ENCODE measurements around the gene CHCHD4.

DNA sequence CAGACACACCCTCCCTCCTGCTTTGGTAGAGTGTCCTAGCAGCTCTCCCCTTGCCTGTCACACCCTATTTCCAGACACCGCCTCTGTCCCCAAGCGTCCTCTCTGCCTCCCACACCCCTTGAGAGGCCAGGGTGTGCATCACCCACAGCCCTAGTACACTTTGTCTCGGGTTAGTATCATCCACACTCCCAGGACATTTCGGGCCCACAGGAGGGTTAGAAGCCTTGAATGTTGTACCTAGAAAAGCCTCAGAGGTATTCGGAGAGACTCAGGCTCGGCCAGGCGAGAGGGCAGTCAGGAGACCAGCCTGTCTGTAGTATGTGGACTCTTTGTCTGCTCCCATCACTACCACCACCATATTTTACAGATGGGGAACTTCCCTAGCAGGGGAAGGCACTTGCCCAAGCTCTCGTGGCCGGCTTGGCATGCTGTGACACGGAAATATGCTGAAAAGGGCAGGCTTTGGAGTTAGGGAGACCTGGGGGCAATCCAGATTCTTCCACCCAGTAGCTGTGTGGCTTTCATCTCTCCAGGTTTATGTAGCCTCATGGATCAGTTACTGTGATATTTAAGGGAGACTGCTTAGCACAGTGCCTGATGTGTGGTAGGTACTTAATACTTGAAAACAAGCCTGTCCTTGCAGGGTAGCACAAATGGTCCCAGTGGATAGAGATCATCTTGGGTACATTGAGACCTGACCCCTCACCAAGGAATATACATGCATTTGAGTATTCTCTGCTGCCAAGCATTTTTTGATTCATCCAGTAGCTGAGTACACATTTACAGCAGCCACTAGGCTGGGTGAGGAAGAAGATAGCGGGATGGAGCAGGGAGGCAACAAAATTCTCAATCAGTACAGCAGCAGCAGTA lies 1.6 kb upstream of the CHCHD4 start:
- TF ChIP-seq CTCF (conservative IDR thresholded peaks at IDR 0.05 in 1 of 2, IDR thresholded peaks at IDR 0.05 in 1 of 2; ENCODE audit: extremely low read depth in 1 of 2, insufficient read depth in 1 of 2, low read depth in 1 of 2, low read length in 2 of 2) = no peak
- TF ChIP-seq EZH2 (IDR thresholded peaks at IDR 0.05; ENCODE audit: borderline replicate concordance, low read length) = no peak

Measured in mammary epithelial cell (primary cell).